HEK293 (cell line): ENCODE results near the gene RASL10B.

Experiments used
- BCL11A ChIP-seq: fragments of 450-650 bp; formaldehyde crosslinking; IDR thresholded peaks from 2 replicates; pipeline ENCODE4 v1.5.1; 2016; ENCODE audit warnings: low read depth, missing biosample characterization, missing genetic modification characterization
- FEZF1 ChIP-seq: fragments of 450-650 bp; formaldehyde crosslinking; IDR thresholded peaks from 2 replicates; pipeline ENCODE4 v1.5.1; 2016; ENCODE audit warnings: missing biosample characterization, missing genetic modification characterization
- GLI2 ChIP-seq: fragments of 450-650 bp; formaldehyde crosslinking; IDR thresholded peaks from 2 replicates; pipeline ENCODE4; 2017; ENCODE audit warnings: missing biosample characterization, missing genetic modification characterization, low read depth, borderline replicate concordance
- GLIS1 ChIP-seq: fragments of 450-650 bp; formaldehyde crosslinking; IDR thresholded peaks from 2 replicates; pipeline ENCODE4 v1.5.1; 2016; ENCODE audit warnings: missing biosample characterization, missing genetic modification characterization
- GLIS2 ChIP-seq: fragments of 450-650 bp; formaldehyde crosslinking; IDR thresholded peaks from 2 replicates; pipeline ENCODE4 v1.5.1; 2016; ENCODE audit warnings: missing biosample characterization, missing genetic modification characterization
- IKZF3 ChIP-seq: fragments of 450-650 bp; IDR thresholded peaks from 2 replicates; pipeline ENCODE4 v1.5.0; 2018; ENCODE audit warnings: missing biosample characterization, mild to moderate bottlenecking, missing genetic modification characterization, moderate library complexity
- MYNN ChIP-seq: fragments of 450-650 bp; formaldehyde crosslinking; IDR thresholded peaks from 2 replicates; pipeline ENCODE4 v1.5.1; 2016; ENCODE audit warnings: missing biosample characterization, missing genetic modification characterization, borderline replicate concordance
- SP3 ChIP-seq: fragments of 450-650 bp; formaldehyde crosslinking; IDR thresholded peaks from 2 replicates; pipeline ENCODE4 v1.5.1; 2016; ENCODE audit warnings: missing biosample characterization, missing genetic modification characterization
- ZBTB1 ChIP-seq: fragments of 450-650 bp; formaldehyde crosslinking; IDR thresholded peaks from 2 replicates; pipeline ENCODE4 v1.5.1; 2016; ENCODE audit warnings: missing biosample characterization, missing genetic modification characterization
- ZBTB7A ChIP-seq: fragments of 450-650 bp; formaldehyde crosslinking; IDR thresholded peaks from 2 replicates; pipeline ENCODE4 v1.5.1; 2016; ENCODE audit warnings: low read depth, missing biosample characterization, missing genetic modification characterization
- ZEB2 ChIP-seq: fragments of 450-650 bp; formaldehyde crosslinking; IDR thresholded peaks from 2 replicates; pipeline ENCODE4 v1.5.1; 2016; ENCODE audit warnings: missing biosample characterization, missing genetic modification characterization
- ZFP37 ChIP-seq: fragments of 450-650 bp; formaldehyde crosslinking; IDR thresholded peaks from 2 replicates; pipeline ENCODE4 v1.5.1; 2016; ENCODE audit warnings: missing biosample characterization, missing genetic modification characterization
- ZNF10 ChIP-seq: fragments of 450-650 bp; formaldehyde crosslinking; IDR thresholded peaks from 2 replicates; pipeline ENCODE4 v1.5.1; 2017; ENCODE audit warnings: missing biosample characterization, missing genetic modification characterization
- ZNF132 ChIP-seq: fragments of 450-650 bp; formaldehyde crosslinking; IDR thresholded peaks from 2 replicates; pipeline ENCODE4 v1.5.1; 2017; ENCODE audit warnings: missing biosample characterization, missing genetic modification characterization, borderline replicate concordance
- ZNF140 ChIP-seq: fragments of 450-650 bp; formaldehyde crosslinking; IDR thresholded peaks from 2 replicates; pipeline ENCODE4 v1.5.1; 2016; ENCODE audit warnings: missing biosample characterization, missing genetic modification characterization
- ZNF148 ChIP-seq: fragments of 450-650 bp; formaldehyde crosslinking; IDR thresholded peaks from 2 replicates; pipeline ENCODE4 v1.5.0; 2017; ENCODE audit warnings: missing biosample characterization, missing genetic modification characterization, borderline replicate concordance
- ZNF175 ChIP-seq: fragments of 450-650 bp; formaldehyde crosslinking; IDR thresholded peaks from 2 replicates; pipeline ENCODE4 v1.5.1; 2016; ENCODE audit warnings: missing biosample characterization, missing genetic modification characterization
- ZNF24 ChIP-seq: fragments of 450-650 bp; formaldehyde crosslinking; IDR thresholded peaks from 2 replicates; pipeline ENCODE4 v1.5.1; 2016; ENCODE audit warnings: missing biosample characterization, missing genetic modification characterization
- ZNF292 ChIP-seq: fragments of 450-650 bp; formaldehyde crosslinking; IDR thresholded peaks from 2 replicates; pipeline ENCODE4 v1.5.1; 2016; ENCODE audit warnings: low read depth, missing biosample characterization, missing genetic modification characterization, borderline replicate concordance
- ZNF366 ChIP-seq: fragments of 450-650 bp; formaldehyde crosslinking; conservative IDR thresholded peaks from 2 replicates; pipeline ENCODE4 v1.5.1; 2016; ENCODE audit warnings: missing biosample characterization, missing genetic modification characterization
- ZNF37A ChIP-seq: fragments of 450-650 bp; IDR thresholded peaks from 2 replicates; pipeline ENCODE4 v1.5.1; 2018; ENCODE audit warnings: missing biosample characterization, missing genetic modification characterization
- ZNF391 ChIP-seq: fragments of 450-650 bp; formaldehyde crosslinking; IDR thresholded peaks from 2 replicates; pipeline ENCODE4 v1.5.1; 2016; ENCODE audit warnings: low read depth, missing biosample characterization, missing genetic modification characterization, borderline replicate concordance
- ZNF394 ChIP-seq: fragments of 450-650 bp; formaldehyde crosslinking; IDR thresholded peaks from 2 replicates; pipeline ENCODE4 v1.5.1; 2016; ENCODE audit warnings: missing biosample characterization, missing genetic modification characterization, mild to moderate bottlenecking, moderate library complexity, borderline replicate concordance
- ZNF433 ChIP-seq: fragments of 450-650 bp; formaldehyde crosslinking; IDR thresholded peaks from 2 replicates; pipeline ENCODE4 v1.5.1; 2016; ENCODE audit warnings: missing biosample characterization, missing genetic modification characterization, low read depth
- ZNF473 ChIP-seq: fragments of 450-650 bp; formaldehyde crosslinking; IDR thresholded peaks from 2 replicates; pipeline ENCODE4 v1.5.1; 2017; ENCODE audit warnings: missing biosample characterization, missing genetic modification characterization
- ZNF514 ChIP-seq: fragments of 450-650 bp; formaldehyde crosslinking; IDR thresholded peaks from 2 replicates; pipeline ENCODE4 v1.5.1; 2016; ENCODE audit warnings: missing biosample characterization, missing genetic modification characterization
- ZNF529 ChIP-seq: fragments of 450-650 bp; formaldehyde crosslinking; IDR thresholded peaks from 2 replicates; pipeline ENCODE4 v1.5.1; 2017; ENCODE audit warnings: missing genetic modification characterization, missing biosample characterization; ENCODE audit not compliant: insufficient replicate concordance
- ZNF558 ChIP-seq: fragments of 450-650 bp; formaldehyde crosslinking; IDR thresholded peaks from 2 replicates; pipeline ENCODE4 v1.5.1; 2016; ENCODE audit warnings: missing biosample characterization, missing genetic modification characterization
- ZNF560 ChIP-seq: fragments of 450-650 bp; formaldehyde crosslinking; IDR thresholded peaks from 2 replicates; pipeline ENCODE4 v1.5.1; 2017; ENCODE audit warnings: missing biosample characterization, missing genetic modification characterization, borderline replicate concordance
- ZNF600 ChIP-seq: fragments of 450-650 bp; formaldehyde crosslinking; IDR thresholded peaks from 2 replicates; pipeline ENCODE4 v1.5.1; 2016; ENCODE audit warnings: missing biosample characterization, missing genetic modification characterization
- ZNF610 ChIP-seq: fragments of 450-650 bp; formaldehyde crosslinking; IDR thresholded peaks from 2 replicates; pipeline ENCODE4 v1.5.1; 2016; ENCODE audit warnings: missing biosample characterization, missing genetic modification characterization, borderline replicate concordance
- ZNF629 ChIP-seq: fragments of 450-650 bp; formaldehyde crosslinking; IDR thresholded peaks from 2 replicates; pipeline ENCODE4 v1.5.1; 2017; ENCODE audit warnings: missing biosample characterization, missing genetic modification characterization
- ZNF664 ChIP-seq: fragments of 450-650 bp; formaldehyde crosslinking; IDR thresholded peaks from 2 replicates; pipeline ENCODE4 v1.5.1; 2016; ENCODE audit warnings: missing biosample characterization, missing genetic modification characterization
- ZNF670 ChIP-seq: fragments of 450-650 bp; formaldehyde crosslinking; IDR thresholded peaks from 2 replicates; pipeline ENCODE4 v1.5.1; 2016; ENCODE audit warnings: missing biosample characterization, missing genetic modification characterization, low read depth
- ZNF76 ChIP-seq: fragments of 450-650 bp; formaldehyde crosslinking; IDR thresholded peaks from 2 replicates; pipeline ENCODE4; 2016; ENCODE audit warnings: low read depth, missing biosample characterization, missing genetic modification characterization, borderline replicate concordance
- ZNF777 ChIP-seq: fragments of 450-650 bp; formaldehyde crosslinking; IDR thresholded peaks from 2 replicates; pipeline ENCODE4 v1.5.1; 2017; ENCODE audit warnings: missing biosample characterization, missing genetic modification characterization, borderline replicate concordance
- ZNF830 ChIP-seq: fragments of 450-650 bp; IDR thresholded peaks from 2 replicates; pipeline ENCODE4 v1.5.0; 2018; ENCODE audit warnings: missing biosample characterization, missing genetic modification characterization, low read depth, mild to moderate bottlenecking, moderate library complexity
- ZSCAN30 ChIP-seq: fragments of 450-650 bp; IDR thresholded peaks from 2 replicates; pipeline ENCODE4 v1.5.1; 2018; ENCODE audit warnings: missing biosample characterization, mild to moderate bottlenecking, missing genetic modification characterization, moderate library complexity
- TF ChIP-seq, protein P1 (sequence below): sonication (generic); formaldehyde crosslinking; IDR thresholded peaks from 2 replicates; pipeline ENCODE4 v1.8.1; 2022; ENCODE audit warnings: mild to moderate bottlenecking, moderate library complexity, missing genetic modification reagents
- TF ChIP-seq, protein P2 (sequence below): fragments of 450-650 bp; formaldehyde crosslinking; IDR thresholded peaks from 2 replicates; pipeline ENCODE4 v1.5.1; 2017; ENCODE audit warnings: missing biosample characterization, missing genetic modification characterization

The RASL10B gene

GRCh38 chr17:35763767-35764122 is 32.3 kb downstream of the RASL10B start (continued):
- TF ChIP-seq ZFP37 (tag by site-specific recombination) (peak; percentile 88), ZNF629 (tag by site-specific recombination) (peak; percentile 52; the same call in 1 of the 2 replicates), ZNF777 (tag by site-specific recombination) (no peak), GLIS2 (tag by site-specific recombination) (no peak), ZBTB1 (tag by site-specific recombination) (0 out of 2 replicates have a peak, but pooled peaks have one; percentile 23), ZNF292 (tag by site-specific recombination) (peak; percentile 97), ZNF664 (tag by site-specific recombination) (peak; percentile 89), ZNF24 (tag by site-specific recombination) (0 out of 2 replicates have a peak, but pooled peaks have one; percentile 17), GLIS1 (no peak), ZNF558 (tag by site-specific recombination) (peak; percentile 93), ZNF366 (tag by site-specific recombination) (peak; percentile 28; the same call in 1 of the 2 replicates), ZNF37A (tag by site-specific recombination) (no peak), ZNF560 (tag by site-specific recombination) (peak; percentile 91), IKZF3 (no peak), ZNF473 (tag by site-specific recombination) (no peak), ZNF175 (tag by site-specific recombination) (no peak), ZNF391 (tag by site-specific recombination) (no peak), ZNF76 (tag by site-specific recombination) (no peak), ZNF132 (tag by site-specific recombination) (no peak), GLI2 (peak; percentile 36; the same call in 1 of the 2 replicates), ZNF600 (no peak), ZBTB7A (tag by site-specific recombination) (no peak), ZNF830 (tag by site-specific recombination) (no peak), ZNF529 (tag by site-specific recombination) (peak; percentile 75), ZNF610 (no peak), ZNF394 (tag by site-specific recombination) (peak; percentile 99), ZEB2 (tag by site-specific recombination) (no peak), ZSCAN30 (tag by site-specific recombination) (no peak), FEZF1 (no peak), ZNF148 (tag by site-specific recombination) (no peak), ZNF10 (tag by site-specific recombination) (no peak), ZNF670 (no peak), ZNF433 (tag by site-specific recombination) (peak; percentile 98), ZNF514 (tag by site-specific recombination) (peak; percentile 92), SP3 (no peak), BCL11A (tag by site-specific recombination) (no peak), MYNN (tag by site-specific recombination) (peak; percentile 63; the same call in 1 of the 2 replicates), ZNF140 (peak; percentile 92)
- TF ChIP-seq, protein P1, sequence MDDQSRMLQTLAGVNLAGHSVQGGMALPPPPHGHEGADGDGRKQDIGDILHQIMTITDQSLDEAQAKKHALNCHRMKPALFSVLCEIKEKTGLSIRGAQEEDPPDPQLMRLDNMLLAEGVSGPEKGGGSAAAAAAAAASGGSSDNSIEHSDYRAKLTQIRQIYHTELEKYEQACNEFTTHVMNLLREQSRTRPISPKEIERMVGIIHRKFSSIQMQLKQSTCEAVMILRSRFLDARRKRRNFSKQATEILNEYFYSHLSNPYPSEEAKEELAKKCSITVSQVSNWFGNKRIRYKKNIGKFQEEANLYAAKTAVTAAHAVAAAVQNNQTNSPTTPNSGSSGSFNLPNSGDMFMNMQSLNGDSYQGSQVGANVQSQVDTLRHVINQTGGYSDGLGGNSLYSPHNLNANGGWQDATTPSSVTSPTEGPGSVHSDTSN (CRISPR knock-in tag), result no peak
- TF ChIP-seq, protein P2, sequence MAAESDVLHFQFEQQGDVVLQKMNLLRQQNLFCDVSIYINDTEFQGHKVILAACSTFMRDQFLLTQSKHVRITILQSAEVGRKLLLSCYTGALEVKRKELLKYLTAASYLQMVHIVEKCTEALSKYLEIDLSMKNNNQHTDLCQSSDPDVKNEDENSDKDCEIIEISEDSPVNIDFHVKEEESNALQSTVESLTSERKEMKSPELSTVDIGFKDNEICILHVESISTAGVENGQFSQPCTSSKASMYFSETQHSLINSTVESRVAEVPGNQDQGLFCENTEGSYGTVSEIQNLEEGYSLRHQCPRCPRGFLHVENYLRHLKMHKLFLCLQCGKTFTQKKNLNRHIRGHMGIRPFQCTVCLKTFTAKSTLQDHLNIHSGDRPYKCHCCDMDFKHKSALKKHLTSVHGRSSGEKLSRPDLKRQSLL, result no peak
